ENCODE data around the gene NSRP1.
"Not testable (repeated sequence)": the region's sequence is repeated elsewhere in the genome, so short reads cannot be mapped to it uniquely, and the experiment has no call there.

Gene NSRP1

GRCh38 chr17:30130121-30130520 is 13.5 kb downstream of the NSRP1 start:
- no peak for DNase-seq

GRCh38 chr17:30132615-30133014 is 16.0 kb downstream of the NSRP1 start:
- no peak for DNase-seq

- DNase-seq, result no peak
Measured at GRCh38 chr17:30133197-30133596, 16.6 kb downstream of the NSRP1 start.

GRCh38 chr17:30134551-30134950 is 17.9 kb downstream of the NSRP1 start:
- no peak for DNase-seq

DNA sequence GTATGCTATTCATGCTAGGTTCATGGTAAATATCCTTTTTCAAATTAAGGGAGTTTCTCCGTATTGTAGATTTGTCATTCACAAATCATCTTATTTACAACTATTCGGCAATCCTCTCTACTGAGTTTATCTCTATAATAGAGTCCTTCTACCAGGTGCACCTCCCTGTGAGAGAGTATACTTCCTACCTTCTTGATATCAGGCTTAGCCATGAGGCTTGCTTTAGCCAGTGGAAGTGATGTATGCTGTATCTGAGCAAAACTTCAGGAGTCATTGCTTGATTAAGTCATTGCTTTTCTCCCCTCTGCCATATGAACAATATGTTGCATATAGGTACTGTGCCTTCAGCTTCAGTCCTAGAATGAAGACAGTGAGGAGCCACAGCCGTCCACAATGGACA is 20.5 kb downstream of the NSRP1 start:
- DNase-seq, result no peak

- DNase-seq, result not testable (repeated sequence)
Measured at GRCh38 chr17:30147860-30148259, 31.2 kb downstream of the NSRP1 start.

GRCh38 chr17:30148376-30148775 is 31.8 kb downstream of the NSRP1 start:
- no peak for DNase-seq

GRCh38 chr17:30151471-30151870 is 34.9 kb downstream of the NSRP1 start:
- no peak for DNase-seq

- no peak for DNase-seq
Measured at GRCh38 chr17:30153463-30153862, 36.8 kb downstream of the NSRP1 start.

DNA sequence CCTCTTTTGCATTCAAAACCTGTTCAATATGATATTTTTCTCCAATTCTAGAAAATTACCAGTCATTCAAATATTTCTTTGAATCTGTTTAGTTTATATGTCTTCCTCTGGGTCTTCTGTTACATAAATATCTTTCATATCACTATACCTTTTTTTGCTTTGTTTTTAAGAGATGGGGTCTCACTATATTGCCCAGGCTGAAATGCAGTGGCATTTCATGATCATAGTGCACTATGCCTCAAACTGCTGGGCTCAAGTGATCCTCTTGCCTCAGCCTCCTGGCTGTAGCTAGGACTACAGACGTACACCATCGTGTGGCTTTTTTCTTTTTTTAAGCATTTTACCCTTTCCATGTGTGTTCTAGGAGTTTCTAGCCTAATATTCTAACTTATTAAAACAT is 38.8 kb downstream of the NSRP1 start:
- DNase-seq, result no peak

GRCh38 chr17:30158896-30159625 is 42.4 kb downstream of the NSRP1 start:
- no peak for DNase-seq

DNA sequence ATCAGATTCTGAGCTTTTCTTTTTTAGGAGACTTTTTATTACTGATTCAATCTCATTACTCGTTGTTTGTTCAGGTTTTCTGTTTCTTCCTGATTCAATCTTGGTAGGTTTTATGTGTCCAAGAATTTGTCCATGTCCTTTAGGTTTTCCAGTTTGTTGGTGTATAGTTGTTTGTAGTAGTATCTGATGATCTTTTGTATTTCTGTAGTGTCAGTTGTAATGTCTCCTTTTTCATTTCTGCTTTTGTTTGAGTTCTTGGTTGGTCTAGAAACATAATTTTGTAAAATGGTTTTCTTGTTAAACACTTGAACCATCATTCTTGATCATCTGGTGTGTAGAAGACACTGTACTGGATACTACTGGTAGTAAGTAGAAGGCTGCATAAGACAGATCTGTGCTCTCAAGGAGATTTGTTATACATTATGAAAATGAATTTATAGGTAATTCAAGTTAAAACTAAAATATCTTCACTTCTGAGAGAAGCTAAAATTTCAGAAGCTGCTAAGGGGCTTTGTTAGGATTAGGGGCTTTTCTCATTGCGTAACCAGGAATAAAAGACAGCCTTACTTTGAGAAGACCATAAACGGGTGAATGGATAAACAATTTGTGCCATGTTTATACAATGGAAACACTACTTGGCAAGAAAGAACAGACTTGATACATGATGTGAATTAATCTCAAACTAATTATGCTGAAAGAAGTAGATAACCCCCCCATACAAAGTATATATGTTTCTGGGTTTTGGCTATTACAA is 44.0 kb downstream of the NSRP1 start:
- DNase-seq, result no peak

DNA sequence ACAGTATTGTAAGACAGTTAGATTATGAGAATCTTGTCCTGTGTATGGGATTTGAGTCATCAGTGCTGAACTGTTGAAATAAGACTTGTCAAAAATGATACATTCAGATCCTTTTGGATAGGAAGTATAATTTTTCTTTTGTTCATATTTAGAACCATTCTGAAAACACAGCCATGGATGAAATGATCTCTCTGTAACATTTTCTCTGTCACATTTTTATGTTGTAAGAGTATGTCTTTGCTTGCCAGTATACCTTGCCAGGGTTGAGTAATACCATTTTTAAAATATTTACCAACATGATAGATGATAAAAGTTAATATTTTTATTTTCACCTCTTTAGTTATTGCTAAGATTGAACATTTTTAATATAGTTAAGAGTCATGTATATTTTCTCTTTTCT is 45.0 kb downstream of the NSRP1 start:
- DNase-seq, result no peak

DNA sequence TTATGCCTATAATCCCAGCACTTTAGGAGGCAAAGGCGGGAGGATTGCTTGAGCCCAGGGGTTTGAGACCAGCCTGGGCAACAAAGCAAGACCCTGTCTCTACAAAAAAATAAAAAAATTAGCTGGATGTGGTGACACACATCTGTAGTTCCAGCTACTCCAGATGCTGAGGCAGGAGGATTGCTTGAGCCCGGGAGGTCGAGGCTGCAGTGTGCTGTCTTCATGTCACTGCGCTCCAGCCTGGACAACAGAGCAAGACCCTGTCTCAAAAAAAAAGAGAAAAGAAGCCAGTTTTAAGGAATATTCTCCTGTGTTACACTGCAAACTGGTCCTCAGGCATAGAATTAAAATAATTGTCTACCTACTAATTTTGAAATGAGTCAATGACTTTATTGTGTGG is 47.9 kb downstream of the NSRP1 start:
- no peak for DNase-seq

- DNase-seq, result no peak
Measured at GRCh38 chr17:30165147-30165546, 48.5 kb downstream of the NSRP1 start.

DNA sequence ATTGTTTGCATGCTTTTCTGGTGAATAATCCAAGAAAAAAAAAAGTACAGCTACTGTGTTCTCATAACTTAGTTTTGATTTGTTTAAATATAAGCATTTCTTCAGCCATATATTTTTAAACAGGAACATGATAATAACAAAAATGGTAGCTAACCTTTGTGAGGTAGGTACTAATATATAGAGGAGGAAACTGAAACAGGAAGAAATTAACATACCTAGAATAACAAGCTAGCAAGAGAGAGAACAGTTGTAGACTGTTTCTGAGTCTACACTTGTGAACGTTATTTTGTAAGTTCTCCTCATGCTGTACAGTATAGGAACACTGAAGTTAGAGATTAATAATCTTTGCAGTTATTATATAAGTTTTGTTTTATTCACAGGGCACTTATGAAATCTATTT is 49.3 kb downstream of the NSRP1 start:
- DNase-seq, result no peak

- DNase-seq, result no peak
Measured at GRCh38 chr17:30170415-30170987, 53.9 kb downstream of the NSRP1 start.

DNA sequence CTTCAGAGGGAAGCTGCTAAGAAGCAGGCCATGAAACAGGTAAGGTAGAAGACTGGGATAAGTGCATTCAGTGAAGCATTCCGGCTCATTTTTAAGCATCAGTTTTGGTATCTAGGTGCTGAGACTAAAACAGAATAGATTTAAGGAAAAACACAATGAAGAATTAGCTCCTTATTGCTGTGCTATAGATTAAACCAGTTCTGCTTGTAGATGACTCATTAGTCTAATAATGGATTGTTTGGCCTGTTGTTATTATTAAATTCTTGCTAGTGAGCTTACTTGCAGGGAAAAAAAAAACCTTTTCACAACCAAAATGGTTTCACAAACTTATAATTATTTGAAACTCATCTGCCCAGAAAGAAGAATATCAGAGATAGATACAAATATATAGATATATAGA is 55.9 kb downstream of the NSRP1 start:
- DNase-seq, result no peak

DNA sequence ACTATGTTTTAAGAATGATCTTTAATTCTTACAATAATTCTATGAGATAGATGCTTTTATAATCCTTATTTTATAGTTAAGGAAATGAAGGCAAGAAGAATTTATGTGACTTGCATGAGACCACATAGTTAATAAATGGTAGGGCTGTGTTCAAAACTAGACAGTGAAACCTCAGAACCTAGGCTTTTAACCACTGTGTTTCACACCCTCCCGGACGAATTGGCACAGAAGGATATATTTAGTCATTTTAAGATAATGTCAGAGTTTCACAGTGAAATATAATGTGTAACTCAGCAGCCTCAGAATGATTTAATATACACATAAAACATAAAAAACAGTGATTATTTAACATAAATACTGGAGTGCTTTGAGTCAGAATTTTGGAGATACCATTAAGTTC is 57.0 kb downstream of the NSRP1 start:
- DNase-seq, result no peak

DNA sequence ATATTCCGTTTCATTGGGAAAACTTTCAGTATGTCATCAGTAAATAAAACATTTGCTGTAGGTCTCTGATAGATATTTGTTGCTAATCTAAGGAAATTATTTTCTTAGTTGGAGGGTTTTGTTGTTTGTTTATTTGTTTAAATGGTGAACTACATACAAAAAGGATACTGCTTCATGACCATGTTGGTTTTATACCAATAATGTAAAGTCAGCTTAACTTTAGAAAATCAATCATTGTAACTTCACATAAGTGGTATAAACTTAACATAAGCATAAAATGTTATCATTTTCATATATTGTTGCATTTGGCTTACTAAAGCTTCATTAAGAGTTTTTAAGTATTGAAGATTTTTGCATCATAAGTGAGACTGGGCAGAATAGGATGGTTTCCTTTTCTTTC is 57.9 kb downstream of the NSRP1 start:
- DNase-seq, result no peak

DNA sequence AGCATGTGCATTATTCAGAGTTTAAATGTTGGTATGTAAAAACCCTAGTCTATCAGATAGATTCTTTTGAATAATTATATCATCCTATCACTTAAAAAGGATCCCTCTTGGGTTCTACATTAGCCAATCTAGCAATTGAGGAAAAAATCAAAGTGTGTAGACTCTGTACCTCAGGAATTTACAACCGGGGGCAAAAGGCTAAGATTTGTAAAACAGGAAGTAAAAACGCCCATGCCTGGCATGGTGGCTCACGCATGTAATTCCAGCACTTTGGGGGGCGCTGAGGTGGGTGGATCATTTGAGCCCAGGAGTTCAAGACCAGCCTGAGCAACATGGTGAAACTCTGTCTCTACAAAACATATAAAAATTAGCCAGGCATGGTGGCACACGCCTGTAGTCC is 60.2 kb downstream of the NSRP1 start:
- no peak for DNase-seq

DNA sequence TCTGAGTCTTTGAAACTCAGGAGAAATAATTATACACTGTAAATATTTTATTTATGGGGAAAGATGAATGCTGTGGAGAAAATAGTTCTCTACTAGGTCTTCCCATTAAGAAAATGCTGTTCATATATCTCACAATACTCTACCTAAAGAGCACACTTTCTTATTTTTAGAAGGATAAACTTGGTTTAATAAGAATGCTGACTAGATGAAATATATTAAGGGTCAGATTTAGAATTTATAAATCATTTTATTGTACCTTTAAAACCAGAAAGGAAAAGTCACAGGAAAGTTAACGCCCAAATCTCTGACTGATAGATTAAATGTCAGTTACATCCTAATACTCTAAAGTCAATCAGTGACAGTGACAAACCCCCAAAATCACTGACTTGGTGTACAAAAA is 70.1 kb downstream of the NSRP1 start:
- no peak for DNase-seq

DNA sequence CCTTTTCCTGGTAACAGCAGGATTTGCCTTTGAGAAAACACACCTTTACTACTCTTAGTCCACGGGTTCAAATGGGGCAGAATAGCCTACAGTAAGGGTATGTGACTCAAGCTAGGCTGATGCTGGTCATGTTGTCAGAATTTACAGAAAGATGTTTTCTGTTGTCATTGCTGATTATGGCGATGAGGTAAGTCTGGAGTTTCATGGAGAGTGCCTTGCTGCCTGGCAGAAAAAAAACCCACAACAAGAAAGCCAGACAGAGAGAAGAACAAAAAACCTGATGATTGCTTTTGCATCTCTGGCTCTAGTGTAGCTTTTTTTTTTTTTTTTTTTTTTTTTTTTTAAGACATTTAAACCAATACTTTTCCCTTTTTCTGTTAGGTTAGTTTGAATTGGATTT is 71.0 kb downstream of the NSRP1 start:
- DNase-seq, result no peak

DNA sequence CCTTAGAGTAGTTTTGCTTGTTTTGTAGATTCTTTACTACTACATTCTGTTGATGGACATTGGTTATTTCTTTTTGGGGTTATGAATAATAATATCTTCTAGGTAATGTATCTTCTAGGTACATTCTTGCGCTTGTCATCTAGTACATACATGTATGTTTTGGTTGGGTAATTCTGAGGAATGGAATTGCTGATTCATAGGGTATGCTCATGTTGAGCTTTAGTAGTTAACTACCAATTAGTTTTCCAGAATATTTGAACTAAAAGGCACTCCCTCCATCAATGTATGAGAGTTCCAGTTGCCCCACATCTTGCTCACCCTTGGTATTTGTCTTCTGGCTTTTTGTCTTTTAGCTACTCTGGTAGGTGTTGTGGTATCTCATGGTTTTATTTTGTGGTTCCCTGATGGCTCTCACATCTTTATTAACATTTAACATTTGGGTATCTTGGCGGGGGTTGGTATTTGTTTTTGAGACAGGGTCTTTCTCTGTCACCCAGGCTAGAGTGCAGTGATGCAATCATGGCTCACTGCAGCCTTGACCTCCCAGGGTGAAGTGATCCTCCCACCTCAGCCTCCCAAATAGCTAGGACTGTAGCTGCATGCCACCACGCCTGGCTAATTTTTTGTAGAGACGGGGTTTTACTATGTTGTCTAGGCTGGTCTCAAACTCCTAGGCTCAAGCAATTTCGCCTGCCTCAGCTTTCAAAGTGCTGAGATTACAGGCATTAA is 71.8 kb downstream of the NSRP1 start:
- no peak for DNase-seq
